Hematopoietic multipotent progenitor cell (in vitro differentiated cells): ENCODE measurements around the gene NUCB2. TPM values are rescaled to one million over a fixed set of nuclear protein-coding genes. Genes with fewer than 3 reads are reported as not detected.
"Not testable (repeated sequence)": the region's sequence is repeated elsewhere in the genome, so short reads cannot be mapped to it uniquely, and the experiment has no call there.

Source experiments
- DNase-seq, 3 donors: peaks; one replicate each; pipeline ENCODE4 v3.0.0-alpha.2; 2011 to 2015; ENCODE audit warnings: low read depth in 2 of 3, low spot score in 2 of 3
- total RNA-seq: library from RNA; depleted of rRNA; stranded (reverse); fragments of >200 nt; gene quantifications from one replicate; pipeline ENCODE4 v1.2.3, GENCODE V29; 2012

Gene NUCB2
- total RNA-seq, 1 donor, result 93.7 TPM

- DNase-seq, result not testable (repeated sequence)
These were observed 8.0 kb upstream of the NUCB2 start for GRCh38 chr11:17268500-17268899.

- no peak for DNase-seq
These were observed 7.6 kb upstream of the NUCB2 start for GRCh38 chr11:17268902-17269301.

- DNase-seq, result no peak
These were observed 3.7 kb upstream of the NUCB2 start for GRCh38 chr11:17272801-17273200.

GRCh38 chr11:17273211-17273610, 3.3 kb upstream of the NUCB2 start:
- no peak for DNase-seq

- DNase-seq, result peak in 2 of 3 donors; percentile 64 to 81
These were observed 2.8 kb upstream of the NUCB2 start for GRCh38 chr11:17273668-17274282.

- DNase-seq, result peak in 1 of 3 donors; percentile 27
These were observed 921 bp upstream of the NUCB2 start for GRCh38 chr11:17275400-17276235.

- DNase-seq, result peak; percentile 31 to 75 (median 57)
These were observed 565 bp downstream of the NUCB2 start for GRCh38 chr11:17277024-17277584.

- no peak for DNase-seq
These were observed 4.1 kb downstream of the NUCB2 start for GRCh38 chr11:17280494-17281127.

- no peak for DNase-seq
These were observed 9.8 kb downstream of the NUCB2 start for GRCh38 chr11:17286332-17286731.

- no peak for DNase-seq
These were observed 10.5 kb downstream of the NUCB2 start for GRCh38 chr11:17287058-17287457.

- peak in 1 of 3 donors; percentile 9 for DNase-seq
These were observed 15.2 kb downstream of the NUCB2 start for GRCh38 chr11:17291710-17292109.

GRCh38 chr11:17293311-17293710, 16.8 kb downstream of the NUCB2 start:
- DNase-seq, result peak in 1 of 3 donors; percentile 50

GRCh38 chr11:17294033-17294432, 17.5 kb downstream of the NUCB2 start:
- no peak for DNase-seq

GRCh38 chr11:17296852-17297559, 20.5 kb downstream of the NUCB2 start:
- no peak for DNase-seq

- no peak for DNase-seq
These were observed 21.8 kb downstream of the NUCB2 start for GRCh38 chr11:17298302-17298701.

- no peak for DNase-seq
These were observed 23.8 kb downstream of the NUCB2 start for GRCh38 chr11:17300372-17300771.

GRCh38 chr11:17313349-17314231, 37.1 kb downstream of the NUCB2 start:
- no peak for DNase-seq

- DNase-seq, result no peak
These were observed 37.7 kb downstream of the NUCB2 start for GRCh38 chr11:17314232-17314547.

- DNase-seq, result no peak
These were observed 38.4 kb downstream of the NUCB2 start for GRCh38 chr11:17314904-17315426.
